HG03025 (cell line): ENCODE data around the gene LZIC.

Experiments
- ATAC-seq: cut with Tn5 transposase; IDR thresholded peaks from one replicate; pipeline ENCODE4 v1.9.1; 2021; ENCODE audit warnings: mild to moderate bottlenecking, moderate library complexity; ENCODE audit not compliant: unreplicated experiment, low FRiP score

Gene LZIC

GRCh38 chr1:9887070-9887469 is 56.1 kb downstream of the LZIC start:
- no peak for ATAC-seq

- no peak for ATAC-seq
These were observed 57.0 kb downstream of the LZIC start for GRCh38 chr1:9886092-9886742.

- ATAC-seq, result no peak
These were observed 58.4 kb downstream of the LZIC start for GRCh38 chr1:9884805-9885204.

GRCh38 chr1:9883585-9884449 is 59.4 kb downstream of the LZIC start:
- no peak for ATAC-seq

- ATAC-seq, result no peak
These were observed 60.3 kb downstream of the LZIC start for GRCh38 chr1:9882945-9883303.

- ATAC-seq, result no peak
These were observed 60.8 kb downstream of the LZIC start for GRCh38 chr1:9882296-9882944.

GRCh38 chr1:9881838-9882249 is 61.3 kb downstream of the LZIC start:
- ATAC-seq, result no peak
